MG63 (cell line): Measurements from ENCODE around the gene PCSK5. TPM values are rescaled to one million over a fixed set of nuclear protein-coding genes. Genes with fewer than 3 reads are reported as not detected.
"Not testable (repeated sequence)": the region's sequence is repeated elsewhere in the genome, so short reads cannot be mapped to it uniquely, and the experiment has no call there.

Experiments used
- DNase-seq: peaks from one replicate; pipeline ENCODE4 v3.0.0-alpha.2; 2020
- H3K27me3 ChIP-seq: fragments of 250-450 bp; sonication (Bioruptor Pico); 2 replicates; pipeline ENCODE4 v1.5.1; 2020; ENCODE audit warnings: mild to moderate bottlenecking, moderate library complexity
- H3K36me3 ChIP-seq: fragments of 250-450 bp; sonication (Bioruptor Pico); 2 replicates; pipeline ENCODE4 v1.5.1; 2020; ENCODE audit warnings: mild to moderate bottlenecking, moderate library complexity
- H3K4me3 ChIP-seq: fragments of 250-450 bp; sonication (Bioruptor Pico); 2 replicates; pipeline ENCODE4 v1.5.1; 2020; ENCODE audit warnings: mild to moderate bottlenecking, moderate library complexity
- H3K9me3 ChIP-seq: fragments of 250-450 bp; sonication (Bioruptor Pico); 2 replicates; pipeline ENCODE4 v1.5.1; 2020; ENCODE audit warnings: mild to moderate bottlenecking, moderate library complexity
- total RNA-seq: library from RNA; depleted of rRNA; stranded (reverse); fragments of >200 nt; shearing (Covaris generic); gene quantifications from 2 replicates; pipeline ENCODE4 v1.2.3, GENCODE V29; 2014; ENCODE audit warnings: low replicate concordance

The PCSK5 gene
- total RNA-seq, 1 experiment from 2014 or later, result 0.13 TPM

DNA sequence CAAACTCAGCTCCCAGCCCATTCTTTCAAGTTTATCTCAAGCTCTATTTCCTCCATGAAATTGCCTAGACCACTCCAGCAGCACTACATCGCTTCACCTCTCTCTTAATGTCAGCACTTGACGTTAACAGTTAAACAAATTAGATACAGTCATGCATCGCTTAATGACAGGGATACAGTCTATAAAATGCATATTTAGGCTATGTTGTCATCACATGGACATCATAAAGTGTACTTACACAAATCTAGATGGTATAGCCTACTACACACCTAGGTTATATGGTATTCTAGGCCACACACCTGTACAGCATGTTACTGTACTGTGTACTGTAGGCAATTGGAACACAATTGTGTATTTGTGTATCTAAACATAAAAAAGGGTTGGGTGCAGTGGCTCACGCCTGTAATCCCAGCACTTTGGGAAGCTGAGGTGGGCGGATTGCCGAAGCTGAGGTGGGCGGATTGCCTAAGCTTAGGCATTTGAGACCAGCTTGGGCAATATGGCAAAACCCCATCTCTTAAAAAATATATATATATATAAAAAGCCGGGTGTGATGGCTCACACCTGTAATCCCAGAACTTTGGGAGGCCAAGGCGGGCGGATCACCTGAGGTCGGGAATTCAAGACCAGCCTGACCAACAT, 13.4 kb upstream of the PCSK5 start:
- no peak for DNase-seq
- no peaks in the 10 kb centered on the region for H3K9me3 ChIP-seq
- no peaks in the 10 kb centered on the region for H3K36me3 ChIP-seq
- no peak overlapping the region for H3K4me3 ChIP-seq
- no peaks in the 10 kb centered on the region for H3K27me3 ChIP-seq

DNA sequence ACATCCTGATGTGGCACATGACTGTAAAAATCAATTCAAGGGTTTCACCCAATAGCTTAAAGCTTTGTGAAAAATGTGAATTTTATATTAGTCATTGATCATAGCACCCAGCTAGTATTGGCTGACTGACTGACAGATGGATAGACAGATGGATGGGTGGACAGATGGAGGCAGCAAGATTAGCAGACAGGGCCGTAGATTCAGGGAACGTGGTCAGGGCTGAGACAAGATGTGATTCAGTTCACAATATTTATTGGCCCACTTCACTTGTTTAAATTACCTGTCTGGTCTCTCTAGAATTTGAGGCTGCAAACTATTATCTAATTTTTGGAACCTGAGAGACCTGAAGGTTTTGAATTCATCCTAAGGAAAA, 12.0 kb upstream of the PCSK5 start:
- Histone ChIP-seq H3K36me3 (no peaks in the 10 kb centered on the region), H3K27me3 (no peaks in the 10 kb centered on the region), H3K9me3 (no peaks in the 10 kb centered on the region), H3K4me3 (no peak overlapping the region)
- DNase-seq, result no peak

DNA sequence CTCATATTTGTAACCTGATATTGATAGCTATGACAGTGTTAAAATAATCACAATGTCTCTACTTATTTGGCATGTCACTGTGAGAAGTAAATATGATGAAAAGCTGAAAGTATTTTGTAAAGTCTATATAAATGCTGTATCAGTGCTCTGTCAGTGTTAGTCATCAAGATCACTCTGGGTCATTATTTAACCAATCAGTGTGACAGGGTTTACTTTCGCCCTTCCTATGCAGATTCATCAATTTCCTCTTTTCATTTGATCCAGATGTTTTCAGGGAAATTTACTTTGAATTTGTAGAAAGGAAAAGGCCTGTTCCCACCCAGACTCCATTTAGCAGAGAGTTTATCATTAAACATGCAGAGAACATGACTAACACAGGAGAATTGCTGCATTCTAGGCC, 9.9 kb upstream of the PCSK5 start:
- Histone ChIP-seq H3K9me3 (no peaks in the 10 kb centered on the region), H3K4me3 (no peak overlapping the region), H3K27me3 (no peaks in the 10 kb centered on the region), H3K36me3 (no peaks in the 10 kb centered on the region)
- no peak for DNase-seq

DNA sequence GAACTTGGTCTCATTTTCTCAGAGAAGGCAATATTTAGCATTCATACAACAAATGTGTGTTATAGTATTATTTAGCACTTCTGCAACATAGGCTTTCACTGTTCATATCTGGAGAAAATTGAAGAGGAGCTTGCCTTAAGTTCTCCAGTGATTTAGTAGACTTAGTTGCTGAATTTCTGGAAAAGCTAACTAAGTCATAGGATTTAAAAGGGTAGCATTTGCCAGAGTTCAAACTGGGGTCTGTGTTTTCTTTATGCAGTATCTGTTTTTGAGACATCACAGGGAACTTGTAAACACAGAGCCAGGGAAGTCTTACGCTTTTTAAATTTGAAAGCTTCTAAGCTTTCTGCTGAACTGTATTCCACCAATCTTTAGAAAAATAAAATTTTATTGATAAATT, 8.7 kb upstream of the PCSK5 start:
- Histone ChIP-seq H3K9me3 (no peaks in the 10 kb centered on the region), H3K4me3 (no peak overlapping the region), H3K36me3 (no peaks in the 10 kb centered on the region), H3K27me3 (no peaks in the 10 kb centered on the region)
- no peak for DNase-seq

DNA sequence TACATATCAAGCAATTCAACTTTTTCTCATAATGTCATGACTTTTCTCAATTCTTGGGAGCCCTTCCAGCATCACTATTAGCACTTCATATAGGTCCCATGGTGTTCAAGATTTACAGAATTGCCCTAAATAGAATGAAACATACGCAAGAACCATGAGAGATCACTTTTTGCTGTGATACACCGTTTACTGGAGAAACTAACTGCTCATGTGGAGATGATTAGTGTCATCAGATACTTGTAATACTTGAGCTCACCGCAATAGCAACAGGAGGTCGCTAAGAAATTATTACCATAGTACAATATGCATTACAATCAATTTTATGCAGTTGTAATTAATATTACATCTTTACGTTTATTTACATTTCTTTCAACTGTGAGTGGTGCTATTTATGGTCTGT, 4.8 kb upstream of the PCSK5 start:
- no peaks in the 10 kb centered on the region for H3K9me3 ChIP-seq
- no peak for DNase-seq
- H3K4me3 ChIP-seq, result no peak overlapping the region
- H3K27me3 ChIP-seq, result no peaks in the 10 kb centered on the region
- H3K36me3 ChIP-seq, result no peaks in the 10 kb centered on the region

DNA sequence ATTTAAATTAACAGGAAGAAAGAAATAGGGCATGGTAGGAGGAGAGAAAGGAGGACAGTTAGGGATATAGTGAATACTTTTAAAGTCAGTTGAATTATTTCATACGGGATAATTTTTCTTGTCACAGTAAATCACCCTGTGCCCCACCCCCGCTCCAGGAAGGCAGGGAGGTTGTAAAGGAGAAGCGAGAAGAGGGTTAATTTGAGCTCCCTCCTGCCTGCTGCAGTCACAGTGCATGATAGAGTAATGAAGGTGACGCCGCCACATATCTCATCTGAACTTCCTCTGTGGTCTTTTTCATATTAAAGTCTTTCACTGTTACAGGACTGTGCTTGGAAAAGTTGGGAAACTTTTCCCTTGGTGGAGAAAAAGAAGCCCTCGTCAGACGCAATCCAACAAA, 896 bp upstream of the PCSK5 start:
- Histone ChIP-seq H3K9me3 (no peaks in the 10 kb centered on the region), H3K4me3 (peak overlapping the region; percentile 51), H3K36me3 (no peaks in the 10 kb centered on the region), H3K27me3 (0 out of 2 replicates have a peak, but pooled peaks cover 3% of the 10 kb centered on the region)
- no peak for DNase-seq

DNA sequence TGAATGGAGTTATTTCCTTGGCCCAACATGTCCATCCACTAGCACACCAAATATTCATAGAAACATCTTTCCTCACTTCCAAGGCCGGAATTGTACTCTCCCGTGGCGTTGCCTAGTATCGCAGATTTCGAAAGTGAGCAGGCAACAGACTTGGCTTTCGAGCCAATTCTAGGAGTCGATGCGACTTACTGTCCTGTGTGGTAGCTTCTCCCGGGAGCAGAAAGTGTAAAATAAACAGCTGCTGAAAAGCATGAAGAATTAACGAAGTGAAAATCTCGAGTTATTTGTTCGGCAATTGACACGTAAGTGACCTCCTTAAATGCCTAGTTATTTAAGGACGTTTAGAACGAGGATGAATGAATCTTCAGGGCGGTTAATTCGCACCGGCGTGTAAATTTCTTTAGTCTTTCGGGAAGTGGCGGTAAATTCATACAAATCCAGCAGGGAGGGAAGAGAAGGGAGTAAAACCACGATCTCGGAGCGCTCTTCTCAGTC, 449 bp upstream of the PCSK5 start:
- H3K4me3 ChIP-seq, result peak overlapping the region; percentile 51
- H3K27me3 ChIP-seq, result 0 out of 2 replicates have a peak, but pooled peaks cover 3% of the 10 kb centered on the region
- no peaks in the 10 kb centered on the region for H3K36me3 ChIP-seq
- peak; percentile 29 for DNase-seq
- no peaks in the 10 kb centered on the region for H3K9me3 ChIP-seq

DNA sequence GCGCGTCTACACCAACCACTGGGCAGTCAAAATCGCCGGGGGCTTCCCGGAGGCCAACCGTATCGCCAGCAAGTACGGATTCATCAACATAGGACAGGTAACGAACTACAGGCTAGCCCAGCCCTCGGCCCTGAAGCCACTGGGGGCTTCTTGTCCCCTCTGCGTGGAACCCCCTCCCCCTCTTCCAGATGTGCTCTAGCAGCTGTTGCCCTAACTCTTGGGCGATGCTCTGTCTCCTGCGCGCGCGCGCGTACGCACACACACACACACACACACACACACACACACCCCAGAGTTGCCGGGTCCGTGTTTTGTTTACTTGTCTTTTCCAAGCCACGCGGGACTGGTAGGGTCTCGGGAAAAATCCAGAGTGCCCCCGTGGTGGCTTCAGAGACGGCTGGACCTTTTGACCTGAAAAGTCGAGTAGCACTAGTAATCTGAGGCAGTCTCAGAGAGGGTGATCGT, 836 bp downstream of the PCSK5 start:
- Histone ChIP-seq H3K4me3 (peak overlapping the region; percentile 51), H3K36me3 (no peaks in the 10 kb centered on the region), H3K9me3 (no peaks in the 10 kb centered on the region), H3K27me3 (0 out of 2 replicates have a peak, but pooled peaks cover 3% of the 10 kb centered on the region)
- no peak for DNase-seq

DNA sequence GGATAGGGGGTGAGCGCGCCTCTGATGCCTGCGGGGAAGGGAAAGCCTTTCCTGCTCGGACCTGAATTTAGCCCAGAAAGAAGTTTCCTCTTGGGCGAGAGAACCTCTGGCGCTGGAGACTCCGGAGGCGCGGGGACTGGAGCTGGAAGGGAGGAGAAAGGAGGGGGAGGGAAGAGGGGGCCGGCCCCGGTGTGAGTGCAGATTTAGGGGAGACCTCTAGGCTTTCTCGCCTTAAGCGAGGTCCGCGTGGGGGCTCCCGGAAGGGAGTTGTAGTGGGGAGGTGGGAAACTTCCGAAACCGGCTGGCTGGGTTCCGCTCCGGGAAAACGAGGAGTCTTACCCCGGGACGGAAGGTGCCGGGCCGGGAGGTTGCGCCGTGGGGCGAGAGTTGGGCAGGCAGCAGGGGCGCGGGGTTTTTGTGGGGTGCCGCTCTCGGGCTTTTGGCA, 1.3 kb downstream of the PCSK5 start:
- Histone ChIP-seq H3K27me3 (0 out of 2 replicates have a peak, but pooled peaks cover 3% of the 10 kb centered on the region), H3K4me3 (peak overlapping the region; percentile 51), H3K36me3 (no peaks in the 10 kb centered on the region), H3K9me3 (no peaks in the 10 kb centered on the region)
- no peak for DNase-seq

DNA sequence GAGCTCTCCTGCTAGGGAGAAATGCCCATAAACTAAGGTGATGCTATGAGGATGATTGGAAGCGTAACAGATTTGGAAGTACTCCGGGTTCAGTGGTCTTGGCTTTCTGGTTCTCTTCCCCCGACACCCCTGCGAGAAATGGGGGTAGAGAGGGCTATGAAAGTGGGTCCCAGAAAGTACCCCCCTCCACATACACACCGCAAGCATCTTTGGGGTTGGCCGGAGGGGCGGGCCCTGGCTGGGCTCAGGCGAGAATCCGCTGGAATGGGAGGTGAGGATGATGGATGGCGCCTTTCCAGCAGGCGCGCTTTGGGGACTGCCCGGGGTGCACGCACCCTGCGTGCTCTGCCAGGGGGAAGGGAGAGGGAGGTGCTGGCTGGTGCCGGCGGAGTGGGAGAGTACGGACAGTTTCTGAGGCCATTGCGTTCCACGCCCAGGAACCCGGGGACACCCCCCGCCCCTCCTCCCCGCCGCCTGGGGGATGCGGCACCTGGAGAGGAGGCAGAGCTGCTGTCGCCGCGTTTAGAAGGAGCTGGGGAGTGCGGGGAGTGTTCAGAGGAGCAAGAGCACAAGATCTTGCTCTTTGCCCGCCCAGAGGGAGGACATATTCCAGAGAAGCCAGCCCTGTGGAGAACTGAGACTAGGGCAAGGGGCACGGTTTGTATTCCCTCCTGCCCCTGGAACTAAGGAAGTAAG, 1.9 kb downstream of the PCSK5 start:
- Histone ChIP-seq H3K4me3 (no peak overlapping the region), H3K36me3 (no peaks in the 10 kb centered on the region), H3K27me3 (0 out of 2 replicates have a peak, but pooled peaks cover 3% of the 10 kb centered on the region), H3K9me3 (no peaks in the 10 kb centered on the region)
- no peak for DNase-seq

DNA sequence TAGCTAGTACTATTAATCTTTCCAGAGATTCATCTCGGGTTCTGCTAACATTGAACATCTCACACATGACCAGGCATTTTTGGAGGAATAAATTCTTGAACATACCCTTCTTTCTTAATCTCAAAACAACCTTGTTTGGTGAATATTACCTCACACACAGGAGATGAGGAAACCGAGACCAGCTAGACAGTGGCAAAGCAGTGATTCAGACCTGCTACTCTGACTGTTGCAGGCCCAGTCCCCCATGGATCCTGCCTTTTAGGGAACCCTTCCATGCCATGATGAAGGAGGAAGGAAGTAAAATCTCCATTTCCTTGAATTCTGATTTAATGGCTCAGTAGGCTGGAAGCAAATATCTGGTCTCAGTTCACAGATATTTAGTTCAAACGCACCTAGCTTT, 2.6 kb downstream of the PCSK5 start:
- DNase-seq, result no peak
- Histone ChIP-seq H3K4me3 (no peak overlapping the region), H3K27me3 (0 out of 2 replicates have a peak, but pooled peaks cover 3% of the 10 kb centered on the region), H3K36me3 (no peaks in the 10 kb centered on the region), H3K9me3 (no peaks in the 10 kb centered on the region)

DNA sequence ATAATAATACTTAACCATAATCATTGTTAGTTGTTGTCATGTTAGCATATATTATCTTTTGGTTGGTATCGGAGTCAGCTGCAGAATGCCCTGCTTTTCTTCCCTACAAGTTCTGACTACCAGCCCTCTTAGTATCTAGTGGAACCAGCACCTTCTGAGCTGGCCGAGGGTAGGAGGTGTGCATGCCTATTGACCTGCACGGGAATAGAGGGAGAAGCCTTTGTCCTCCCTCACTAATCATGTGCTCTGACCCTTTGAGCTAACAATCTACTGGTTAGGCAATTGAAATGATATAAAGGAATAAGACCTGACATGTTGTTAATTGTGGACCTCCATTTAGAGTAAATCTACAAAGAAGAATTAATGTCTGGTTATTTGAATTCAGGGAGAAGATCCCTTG, 4.1 kb downstream of the PCSK5 start:
- no peak for DNase-seq
- H3K36me3 ChIP-seq, result no peaks in the 10 kb centered on the region
- H3K27me3 ChIP-seq, result 0 out of 2 replicates have a peak, but pooled peaks cover 3% of the 10 kb centered on the region
- H3K4me3 ChIP-seq, result no peak overlapping the region
- H3K9me3 ChIP-seq, result no peaks in the 10 kb centered on the region

DNA sequence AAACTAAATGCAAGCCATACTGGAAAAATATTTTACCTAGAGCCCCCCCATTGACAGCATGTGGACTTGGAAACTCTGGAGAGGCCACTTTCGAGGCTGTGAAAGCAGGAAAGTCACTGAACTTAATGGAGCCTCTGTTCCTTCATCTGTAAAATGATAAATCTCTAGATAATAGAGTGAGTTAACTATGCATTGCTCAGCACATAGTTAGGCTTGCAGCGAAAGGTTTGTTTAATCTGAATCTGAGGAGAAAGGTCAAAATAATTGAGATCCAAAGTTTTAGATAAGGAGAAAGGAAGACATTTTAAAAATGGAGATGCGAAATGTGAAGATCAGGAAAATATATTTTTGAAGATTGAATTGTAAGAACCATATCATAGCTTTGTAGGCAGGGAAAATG, 4.6 kb downstream of the PCSK5 start:
- 0 out of 2 replicates have a peak, but pooled peaks cover 3% of the 10 kb centered on the region for H3K27me3 ChIP-seq
- H3K36me3 ChIP-seq, result no peaks in the 10 kb centered on the region
- no peaks in the 10 kb centered on the region for H3K9me3 ChIP-seq
- no peak for DNase-seq
- H3K4me3 ChIP-seq, result no peak overlapping the region

DNA sequence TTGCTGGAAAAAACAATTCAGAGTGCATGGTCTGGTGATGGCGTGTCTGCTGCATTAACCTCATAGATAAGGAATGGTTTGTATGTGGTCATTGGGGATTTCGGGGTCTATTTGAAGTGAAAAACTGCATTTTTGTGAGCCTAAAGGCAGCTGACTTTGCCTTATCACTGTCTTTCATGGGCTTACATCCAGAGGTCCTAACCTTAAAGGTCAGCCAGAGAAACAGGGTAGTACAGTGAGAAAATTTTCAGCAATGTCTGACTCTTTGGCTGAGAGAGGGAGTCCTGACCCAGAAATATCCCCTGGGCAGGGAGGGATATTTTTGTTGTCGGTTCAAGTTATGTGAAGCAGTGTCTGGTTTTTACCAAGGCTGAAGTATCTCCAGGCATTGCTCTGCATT, 5.7 kb downstream of the PCSK5 start:
- H3K27me3 ChIP-seq, result 0 out of 2 replicates have a peak, but pooled peaks cover 3% of the 10 kb centered on the region
- H3K36me3 ChIP-seq, result no peaks in the 10 kb centered on the region
- no peaks in the 10 kb centered on the region for H3K9me3 ChIP-seq
- no peak for DNase-seq
- H3K4me3 ChIP-seq, result no peak overlapping the region

DNA sequence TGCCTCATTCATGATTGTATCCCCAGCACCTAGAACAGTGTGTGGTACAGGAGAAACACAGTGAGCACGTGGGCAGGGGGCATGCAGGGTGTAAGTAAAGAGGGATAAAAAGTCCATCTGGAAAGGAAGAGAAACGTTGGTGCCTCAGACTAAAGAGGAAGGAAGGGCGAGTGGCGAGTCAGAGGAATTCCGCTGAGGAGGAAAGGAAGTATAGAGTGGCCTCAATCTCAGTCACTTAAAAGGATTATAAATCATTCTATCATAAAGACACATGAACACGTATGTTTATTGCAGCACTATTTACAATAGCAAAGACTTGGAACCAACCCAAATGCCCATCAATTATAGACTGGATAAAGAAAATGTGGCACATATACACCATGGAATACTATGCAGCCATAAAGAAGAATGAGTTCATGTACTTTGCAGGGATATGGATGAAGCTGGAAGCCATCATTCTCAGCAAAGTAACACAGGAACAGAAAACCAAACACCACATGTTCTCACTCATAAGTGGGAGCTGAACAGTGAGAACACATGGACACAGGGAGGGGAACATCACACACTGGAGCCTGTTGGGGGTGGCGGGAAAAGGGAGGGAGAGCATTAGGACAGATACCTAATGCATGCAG, 10.5 kb downstream of the PCSK5 start:
- not testable (repeated sequence) for H3K27me3 ChIP-seq, H3K36me3 ChIP-seq, H3K9me3 ChIP-seq, H3K4me3 ChIP-seq, DNase-seq

DNA sequence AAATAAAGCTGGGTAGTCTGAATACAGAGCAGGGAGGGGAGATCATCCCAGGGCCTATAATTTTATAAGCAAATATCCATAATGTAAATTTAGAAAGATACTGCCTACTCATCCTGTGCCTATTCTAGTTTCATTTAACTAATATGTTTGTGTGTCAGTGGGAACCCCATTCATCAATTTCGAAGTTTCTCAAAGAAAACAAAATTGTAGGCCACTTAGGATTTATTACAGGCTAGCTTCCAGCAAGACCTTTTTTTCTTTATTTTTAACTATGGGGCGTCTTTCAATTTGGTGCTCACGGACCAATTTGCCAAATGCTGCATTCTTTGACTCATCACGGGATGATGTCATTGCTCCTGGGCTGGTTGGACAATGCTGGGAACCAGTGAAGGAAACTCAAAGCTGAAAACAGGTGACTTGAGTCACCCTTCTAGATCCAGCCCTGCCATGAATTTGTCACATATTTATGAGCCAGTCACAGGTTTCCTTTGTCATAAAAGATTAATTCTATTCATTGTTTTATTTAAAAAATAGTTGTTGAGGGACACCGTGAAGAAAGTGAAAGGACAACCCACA, 13.4 kb downstream of the PCSK5 start:
- Histone ChIP-seq H3K36me3 (no peaks in the 10 kb centered on the region), H3K4me3 (no peak overlapping the region), H3K9me3 (no peaks in the 10 kb centered on the region), H3K27me3 (no peaks in the 10 kb centered on the region)
- peak; percentile 48 for DNase-seq

DNA sequence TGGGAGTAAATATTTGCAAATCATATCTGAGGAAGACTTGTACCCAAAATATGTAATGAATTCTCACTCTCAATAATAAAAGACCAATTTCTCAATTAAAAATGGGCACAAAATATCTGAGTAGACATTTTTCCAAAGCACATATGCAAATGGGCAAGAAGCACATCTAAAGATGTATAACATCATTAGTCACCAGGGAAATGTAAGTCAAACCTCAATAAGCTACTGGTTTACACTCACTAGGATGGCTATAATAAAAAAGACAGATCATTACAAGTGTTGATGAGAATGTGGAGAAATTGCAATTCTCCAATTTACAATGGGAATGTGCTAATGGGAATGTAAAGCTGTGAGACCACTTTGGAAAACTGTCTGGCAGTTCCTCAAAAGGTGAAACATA, 13.9 kb downstream of the PCSK5 start:
- no peak overlapping the region for H3K4me3 ChIP-seq
- H3K9me3 ChIP-seq, result no peaks in the 10 kb centered on the region
- no peaks in the 10 kb centered on the region for H3K27me3 ChIP-seq
- H3K36me3 ChIP-seq, result no peaks in the 10 kb centered on the region
- no peak for DNase-seq
